GM12801 (cell line): ENCODE results near the gene USH2A.

ENCODE experiments used
- TF ChIP-seq, protein P1 (sequence below): IDR thresholded peaks from one replicate; pipeline ENCODE4 v1.5.1; 2011; ENCODE audit warnings: control low read depth; ENCODE audit not compliant: insufficient read length; ENCODE audit errors: extremely low read depth

The USH2A gene

GRCh38 chr1:215889871-215890270 is 533.4 kb downstream of the USH2A start:
- TF ChIP-seq, protein P1, sequence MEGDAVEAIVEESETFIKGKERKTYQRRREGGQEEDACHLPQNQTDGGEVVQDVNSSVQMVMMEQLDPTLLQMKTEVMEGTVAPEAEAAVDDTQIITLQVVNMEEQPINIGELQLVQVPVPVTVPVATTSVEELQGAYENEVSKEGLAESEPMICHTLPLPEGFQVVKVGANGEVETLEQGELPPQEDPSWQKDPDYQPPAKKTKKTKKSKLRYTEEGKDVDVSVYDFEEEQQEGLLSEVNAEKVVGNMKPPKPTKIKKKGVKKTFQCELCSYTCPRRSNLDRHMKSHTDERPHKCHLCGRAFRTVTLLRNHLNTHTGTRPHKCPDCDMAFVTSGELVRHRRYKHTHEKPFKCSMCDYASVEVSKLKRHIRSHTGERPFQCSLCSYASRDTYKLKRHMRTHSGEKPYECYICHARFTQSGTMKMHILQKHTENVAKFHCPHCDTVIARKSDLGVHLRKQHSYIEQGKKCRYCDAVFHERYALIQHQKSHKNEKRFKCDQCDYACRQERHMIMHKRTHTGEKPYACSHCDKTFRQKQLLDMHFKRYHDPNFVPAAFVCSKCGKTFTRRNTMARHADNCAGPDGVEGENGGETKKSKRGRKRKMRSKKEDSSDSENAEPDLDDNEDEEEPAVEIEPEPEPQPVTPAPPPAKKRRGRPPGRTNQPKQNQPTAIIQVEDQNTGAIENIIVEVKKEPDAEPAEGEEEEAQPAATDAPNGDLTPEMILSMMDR, result no peak

- TF ChIP-seq, protein P1, result no peak
Measured at GRCh38 chr1:215888159-215888558, 535.1 kb downstream of the USH2A start.

GRCh38 chr1:215887627-215888026 is 535.6 kb downstream of the USH2A start:
- TF ChIP-seq, protein P1, result no peak

DNA sequence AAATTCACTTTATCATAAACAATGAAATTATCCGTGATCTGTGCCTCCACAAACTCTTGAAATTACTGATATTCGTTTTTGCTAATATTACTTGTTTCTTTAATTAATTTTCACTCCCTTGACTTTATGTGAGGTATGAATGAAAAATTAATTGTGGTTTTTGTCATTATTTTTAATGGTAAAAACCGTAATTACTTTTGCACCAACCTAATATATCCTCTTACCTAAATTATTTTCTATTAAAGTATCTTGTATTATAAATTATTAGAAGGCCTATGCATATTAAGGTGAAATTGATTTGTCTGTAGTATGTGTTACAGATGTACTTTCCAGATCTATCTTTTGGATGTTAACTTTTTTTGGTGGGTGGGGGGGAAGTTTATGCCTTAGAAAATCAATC is 540.2 kb downstream of the USH2A start:
- TF ChIP-seq, protein P1, result no peak

- TF ChIP-seq, protein P1, result no peak
Measured at GRCh38 chr1:215878843-215879242, 544.4 kb downstream of the USH2A start.

DNA sequence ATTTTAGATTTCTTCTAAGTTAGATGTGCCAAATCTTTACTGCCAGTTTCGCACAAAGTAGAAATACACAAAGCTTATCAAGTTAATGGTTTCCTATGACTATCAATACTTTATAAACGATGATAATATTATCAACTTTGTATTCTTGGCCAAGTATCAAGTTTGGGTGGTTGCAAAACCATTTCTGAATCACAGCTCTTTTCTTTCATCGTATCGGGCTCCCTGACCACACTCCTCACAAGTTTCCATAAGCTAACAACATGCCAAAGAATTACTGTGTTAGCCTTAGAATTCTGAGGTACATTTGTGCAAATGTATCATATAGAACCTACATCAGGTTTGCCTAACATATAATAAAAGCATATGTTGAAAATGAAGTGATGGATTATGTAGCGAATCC is 545.1 kb downstream of the USH2A start:
- TF ChIP-seq, protein P1, result no peak

DNA sequence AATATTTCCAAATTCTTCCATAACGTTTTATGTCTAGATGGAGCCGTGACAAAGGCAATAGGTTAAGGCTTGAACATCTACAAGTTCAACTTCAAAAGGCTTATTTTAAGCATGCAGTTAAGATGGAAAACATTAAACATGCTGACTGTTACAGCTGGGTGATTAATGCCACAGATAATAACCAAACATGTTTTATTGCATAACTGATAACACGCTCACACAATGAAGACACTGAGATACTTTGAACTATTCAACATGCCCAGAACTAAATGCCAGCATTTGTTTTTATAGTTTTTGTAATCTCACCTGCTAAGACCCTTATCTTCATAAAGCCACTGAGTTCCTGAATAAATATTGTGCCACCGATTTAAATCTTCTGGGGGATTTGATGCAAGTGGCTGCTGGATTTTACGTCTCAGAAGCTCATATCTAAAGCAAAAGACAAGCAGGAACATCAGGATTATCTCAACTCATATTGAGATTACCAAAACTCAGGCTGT is 545.7 kb downstream of the USH2A start:
- TF ChIP-seq, protein P1, result no peak

DNA sequence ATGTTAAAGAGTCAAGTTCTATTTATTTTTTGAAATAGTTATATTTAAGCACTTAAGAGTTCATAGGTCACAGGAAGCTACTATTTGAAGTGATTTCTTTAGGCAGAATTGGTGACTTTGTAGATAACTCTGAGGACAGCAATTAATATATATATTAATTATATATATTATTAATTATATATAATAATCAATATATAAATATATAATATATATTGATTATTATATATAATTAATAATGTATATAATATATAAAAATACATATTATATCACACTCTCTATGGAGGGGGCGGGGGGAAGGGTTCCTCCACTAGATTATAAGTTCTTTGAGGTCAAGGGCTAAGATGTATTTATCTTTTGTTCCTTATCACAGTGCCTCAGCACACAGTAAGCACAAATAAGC is 547.5 kb downstream of the USH2A start:
- TF ChIP-seq, protein P1, result no peak
